Heart left ventricle (tissue), 16 donors: ENCODE data around the gene SIM1. TPM values are rescaled to one million over a fixed set of nuclear protein-coding genes. Genes with fewer than 3 reads are reported as not detected.

Experiments used
- ATAC-seq, 4 donors: fragments of 200-7000 bp; cut with Tn5 transposase; one replicate each; pipeline ENCODE4 v1.9.1; 2020 to 2022; ENCODE audit warnings: moderate library complexity in 4 of 4, mild to moderate bottlenecking in 3 of 4, moderate number of reproducible peaks in 1 of 4
- DNase-seq, 5 donors: peaks; one replicate each; pipeline ENCODE4 v3.0.0-alpha.2; 2020
- H3K27ac ChIP-seq, 12 donors: fragments of 200-600 bp; sonication (generic) in 4 of 12; one replicate each; pipeline versions ENCODE4 v1.5.0 to v1.8.0; 2016 to 2022; ENCODE audit warnings: mild to moderate bottlenecking in 2 of 12
- H3K27me3 ChIP-seq, 9 donors: fragments of 200-600 bp; sonication (generic) in 2 of 9; one replicate each; pipeline versions ENCODE4 v1.5.1 to v1.8.0; 2016 to 2022; ENCODE audit warnings: mild to moderate bottlenecking in 3 of 9
- H3K36me3 ChIP-seq, 9 donors: fragments of 200-600 bp; sonication (generic) in 2 of 9; one replicate each; pipeline versions ENCODE4 v1.5.0 to v1.8.0; 2018 to 2022; ENCODE audit warnings: mild to moderate bottlenecking in 2 of 9
- H3K4me1 ChIP-seq, 12 donors: fragments of 200-600 bp; sonication (generic) in 4 of 12; one replicate each; pipeline versions ENCODE4 v1.5.0 to v1.8.0; 2016 to 2022; ENCODE audit warnings: mild to moderate bottlenecking in 3 of 12
- H3K4me3 ChIP-seq, 12 donors: fragments of 200-600 bp; sonication (generic) in 4 of 12; one replicate each; pipeline versions ENCODE4 v1.5.0 to v1.8.0; 2017 to 2022; ENCODE audit warnings: mild to moderate bottlenecking in 9 of 12, moderate library complexity in 4 of 12
- H3K9me3 ChIP-seq, 12 donors: fragments of 200-600 bp; sonication (generic) in 4 of 12; one replicate each; pipeline versions ENCODE4 v1.5.0 to v1.8.0; 2016 to 2022; ENCODE audit warnings: mild to moderate bottlenecking in 1 of 12
- CTCF ChIP-seq, 12 donors: fragments of 200-600 bp; sonication (generic) in 4 of 12; IDR thresholded peaks; one replicate each; pipeline versions ENCODE4 v1.5.0 to v1.8.0; 2018 to 2022; ENCODE audit warnings: antibody characterized with exemption in 12 of 12, mild to moderate bottlenecking in 5 of 12
- POLR2A ChIP-seq, 2 donors: fragments of 450-650 bp; IDR thresholded peaks; one replicate each; pipeline ENCODE4 v1.6.1; 2017; ENCODE audit warnings: antibody characterized with exemption in 2 of 2, mild to moderate bottlenecking in 2 of 2, moderate library complexity in 2 of 2
- WGBS, 4 donors: extraction: QIAGEN DNeasy Blood & Tissue Kit in 2 of 4; methylation state at CpG; one replicate each; pipeline versions ENCODE4 v1.1.5 to v1.1.7; 2013 to 2018; 5-methylcytosine and 5-hydroxymethylcytosine counted together
- intact Hi-C, 10 donors: fragments of 100-400 bp; cut with DNase I; formaldehyde crosslinking; loops; one replicate each; pipeline versions ENCODE4 v1.11.1 to v1.14.2; 2022
- polyA plus RNA-seq, 2 donors: library from polyadenylated mRNA; stranded (reverse); fragments of 200-250 nt; gene quantifications; one replicate each; pipeline ENCODE4 v1.2.3, GENCODE V29; 2013
- total RNA-seq, 9 donors: library from RNA; depleted of rRNA in 2 of 9; stranded (reverse); fragments of >200 nt in 2 of 9; fragmentation: NEBNext Ultra II Directional in 3 of 9; extraction: Animal tissue kit (Norgen Biotek cat#: 25700) in 3 of 9; gene quantifications; one replicate each; pipeline versions ENCODE4 v1.1.0 to v1.2.4, GENCODE V29; 2016 to 2023
- donor health status: ischemic (EF 13 %, LVEDD 7.1; RV severe dilation, severe dysfunction).
- donor health status: healthy with polysubstance abuse.
- donor health status: DM: no; HTN: yes; CAD: no.
- donor health status: DM: no; HTN: no; CAD: no.
- donor health status: ischemic (EF 25% LVEDD 6.9; RV normal size, moderate dysfunction).
- donor health status: ischemic (EF 25% LVEDD 5.7; RV mildly dilated, moderate dysfunction).
- donor health status: healthy.
- donor health status: DM: yes; HTN: yes; CAD: no.
- donor health status: ischemic (EF 35%, LVEDD 5.7; RV mildly dilated, moderate dysfunction).
- donor health status: nonischemic (EF 11% LVEDD 7.7; RV severe dilation, severe dysfunction).
- donor health status: DM: yes; HTN: yes; CAD: no.
- donor health status: PGD.
- donor health status: ischemic (EF 29% LVEDD 5.4; RV normal size, mild dysfunction).
- donor health status: nonischemic (EF 23%, LVEDD 6.1; RV moderate dilation, normal function).

SIM1 gene
- total and polyA plus RNA-seq, 11 donors, result 0.50 TPM; not detected in 10

GRCh38 chr6:100432136-100432535 is 32.6 kb downstream of the SIM1 start:
- ATAC-seq, result no peak
- H3K9me3 ChIP-seq, result no peaks in the 10 kb centered on the region
- no peak for DNase-seq
- H3K27me3 ChIP-seq, result peaks cover 0 to 58% (median 0%) of the 10 kb centered on the region in 9 donors
- TF ChIP-seq CTCF (IDR thresholded peaks at IDR 0.05) (no peak), POLR2A (IDR thresholded peaks at IDR 0.05) (no peak)
- H3K27ac ChIP-seq, result no peak overlapping the region
- intact Hi-C loops, result no loop called here
- H3K4me3 ChIP-seq, result no peak overlapping the region
- WGBS, 4 donors, result 24 to 34% (median 26%) methylated on average over 3 of the region's 3 CpGs
- H3K36me3 ChIP-seq, result no peaks in the 10 kb centered on the region
- H3K4me1 ChIP-seq, result no peaks in the 10 kb centered on the region

GRCh38 chr6:100430962-100431361 is 33.8 kb downstream of the SIM1 start:
- WGBS, 4 donors, result 56 to 75% (median 58%) methylated on average over 3 of the region's 3 CpGs
- Histone ChIP-seq H3K36me3 (no peaks in the 10 kb centered on the region), H3K4me1 (no peaks in the 10 kb centered on the region), H3K4me3 (no peak overlapping the region), H3K27ac (no peak overlapping the region), H3K9me3 (no peaks in the 10 kb centered on the region), H3K27me3 (peaks cover 0 to 52% (median 3%) of the 10 kb centered on the region in 9 donors)
- DNase-seq, result no peak
- TF ChIP-seq CTCF (IDR thresholded peaks at IDR 0.05) (no peak), POLR2A (IDR thresholded peaks at IDR 0.05) (no peak)
- no peak for ATAC-seq
- intact Hi-C loops, result no loop called here

- Histone ChIP-seq H3K36me3 (no peaks in the 10 kb centered on the region), H3K4me1 (no peaks in the 10 kb centered on the region), H3K27ac (no peak overlapping the region), H3K4me3 (no peak overlapping the region), H3K27me3 (peaks cover 0 to 48% (median 0%) of the 10 kb centered on the region in 9 donors), H3K9me3 (no peaks in the 10 kb centered on the region)
- intact Hi-C loops, result no loop called here
- ATAC-seq, result no peak
- no peak for DNase-seq
- no peak for TF ChIP-seq CTCF (IDR thresholded peaks at IDR 0.05)
- TF ChIP-seq POLR2A (IDR thresholded peaks at IDR 0.05), result no peak
These were observed 37.3 kb downstream of the SIM1 start for GRCh38 chr6:100427452-100427851.

GRCh38 chr6:100426744-100427338 is 37.9 kb downstream of the SIM1 start:
- Histone ChIP-seq H3K9me3 (no peaks in the 10 kb centered on the region), H3K36me3 (no peaks in the 10 kb centered on the region), H3K27me3 (peaks cover 0 to 43% (median 0%) of the 10 kb centered on the region in 9 donors), H3K4me3 (no peak overlapping the region), H3K4me1 (no peaks in the 10 kb centered on the region), H3K27ac (no peak overlapping the region)
- DNase-seq (no peak), ATAC-seq (no peak)
- WGBS, 4 donors, result 81 to 83% (median 82%) methylated on average over 10 of the region's 10 CpGs
- TF ChIP-seq POLR2A (IDR thresholded peaks at IDR 0.05) (no peak), CTCF (IDR thresholded peaks at IDR 0.05) (no peak)
- intact Hi-C loops, result no loop called here
